Endothelial cell (in vitro differentiated cells): ENCODE results near the gene PLTP. TPM values are rescaled to one million over a fixed set of nuclear protein-coding genes. Genes with fewer than 3 reads are reported as not detected.
A peak's percentile ranks its signal among the peaks of the same experiment; 100 is the strongest.

Experiments used
- DNase-seq: peaks from one replicate; pipeline ENCODE4 v3.0.0; 2021; ENCODE audit warnings: low spot score
- H3K27ac Mint-ChIP-seq: one replicate; pipeline ENCODE4 v1.8.0; 2021; ENCODE audit warnings: mixed read lengths, inconsistent platforms; ENCODE audit not compliant: unreplicated experiment
- H3K27me3 Mint-ChIP-seq: one replicate; pipeline ENCODE4 v1.8.0; 2021; ENCODE audit warnings: mild to moderate bottlenecking, moderate library complexity, mixed read lengths, inconsistent platforms; ENCODE audit not compliant: unreplicated experiment
- H3K36me3 Mint-ChIP-seq: one replicate; pipeline ENCODE4 v1.8.0; 2021; ENCODE audit warnings: mild to moderate bottlenecking, low read depth, mixed read lengths, inconsistent platforms; ENCODE audit not compliant: unreplicated experiment
- H3K4me1 Mint-ChIP-seq: one replicate; pipeline ENCODE4 v1.8.0; 2021; ENCODE audit warnings: mild to moderate bottlenecking, mixed read lengths, inconsistent platforms; ENCODE audit not compliant: unreplicated experiment
- H3K4me3 Mint-ChIP-seq: one replicate; pipeline ENCODE4 v1.8.0; 2021; ENCODE audit warnings: mild to moderate bottlenecking, mixed read lengths, inconsistent platforms; ENCODE audit not compliant: unreplicated experiment
- H3K9me3 Mint-ChIP-seq: one replicate; pipeline ENCODE4 v1.8.0; 2021; ENCODE audit warnings: mixed read lengths, inconsistent platforms; ENCODE audit not compliant: unreplicated experiment
- total RNA-seq: library from RNA; stranded (reverse); fragmentation: NEBNext Ultra II Directional; extraction: Animal tissue kit (Norgen Biotek cat#: 25700); gene quantifications from one replicate; pipeline ENCODE4 v1.2.1, GENCODE V29; 2021; ENCODE audit not compliant: unreplicated experiment
- TF ChIP-seq, protein P1 (sequence below): fragments of 200-600 bp; sonication (generic); IDR thresholded peaks from one replicate; pipeline ENCODE4 v1.5.0; 2021; ENCODE audit warnings: antibody characterized with exemption; ENCODE audit not compliant: unreplicated experiment

PLTP gene
- total RNA-seq, 1 donor from 2014 or later, result 41.3 TPM

DNA sequence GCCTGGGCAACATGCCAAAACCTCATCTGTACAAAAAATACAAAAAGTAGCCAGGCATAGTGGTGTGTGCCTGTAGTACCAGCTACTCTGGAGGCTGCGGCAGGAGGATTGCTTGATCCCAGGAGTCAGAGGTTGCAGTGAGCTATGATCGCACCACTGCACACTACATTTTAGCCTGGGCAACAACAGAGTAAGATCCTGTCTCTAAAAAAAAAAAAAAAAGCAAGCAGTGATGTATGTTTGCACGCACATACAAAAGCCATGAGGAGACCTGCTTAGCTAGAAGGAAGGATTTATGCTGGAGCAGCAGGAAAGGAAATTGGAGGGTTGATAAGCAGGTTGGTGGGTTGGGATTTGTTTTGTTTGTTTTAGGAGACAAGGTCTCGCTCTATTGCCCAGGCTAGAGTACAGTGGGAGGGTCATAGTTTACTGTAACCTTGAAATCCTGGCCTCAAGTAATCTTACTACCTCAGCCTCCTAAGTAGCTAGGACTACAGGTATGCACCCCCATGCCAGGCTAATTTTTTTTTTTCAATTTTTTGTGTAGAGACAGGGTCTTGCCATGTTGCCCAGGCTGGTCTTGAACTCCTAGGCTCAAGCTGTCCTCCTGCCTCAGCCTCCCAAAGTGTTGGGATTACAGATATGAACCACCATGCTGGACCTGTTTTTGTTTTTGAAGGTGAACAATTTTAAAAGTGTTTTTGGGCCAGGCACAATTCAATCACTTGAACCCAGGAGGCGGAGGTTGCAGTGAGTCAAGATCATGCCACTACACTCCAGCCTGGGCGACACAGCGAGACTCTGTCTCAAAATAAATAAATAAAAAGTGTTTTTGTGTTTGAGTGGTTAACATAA is 50.5 kb downstream of the PLTP start:
- H3K27ac Mint-ChIP-seq, result no peak overlapping the region

DNA sequence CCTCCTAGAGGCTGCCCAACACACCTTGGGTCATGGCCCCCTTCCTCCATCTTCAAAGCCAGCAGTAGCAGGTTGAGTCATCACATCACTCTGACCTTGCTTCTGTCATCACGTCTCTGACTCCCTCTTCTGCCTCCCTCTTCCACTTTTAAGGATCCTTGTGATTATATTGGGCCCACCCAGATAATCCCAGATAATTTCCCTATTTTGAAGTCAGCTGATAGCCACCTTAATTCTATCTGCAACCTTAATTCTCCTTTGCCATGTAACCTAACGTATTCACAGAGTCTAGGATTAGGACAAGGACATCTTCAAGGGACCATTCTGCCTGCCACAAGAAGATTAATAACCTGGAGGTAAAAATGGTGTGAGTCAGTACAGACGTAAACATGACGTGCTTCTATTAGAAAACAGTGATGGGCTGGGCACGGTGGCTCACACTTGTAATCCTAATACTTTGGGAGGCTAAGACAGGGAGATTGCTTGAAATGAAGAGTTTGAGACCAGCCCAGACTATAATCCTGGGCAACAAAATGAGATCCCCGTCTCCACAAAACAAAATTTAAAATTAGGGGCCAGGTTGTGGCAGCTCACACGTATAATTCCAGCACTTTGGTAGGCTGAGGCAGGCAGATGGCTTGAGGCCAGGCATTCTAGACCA is 51.3 kb downstream of the PLTP start:
- H3K27me3 Mint-ChIP-seq, result peaks cover 4% of the 10 kb centered on the region
- no peaks in the 10 kb centered on the region for H3K9me3 Mint-ChIP-seq
- H3K4me3 Mint-ChIP-seq, result no peak overlapping the region
- H3K4me1 Mint-ChIP-seq, result peaks cover 18% of the 10 kb centered on the region
- H3K27ac Mint-ChIP-seq, result no peak overlapping the region
- no peak for DNase-seq
- peaks cover 7% of the 10 kb centered on the region for H3K36me3 Mint-ChIP-seq
- TF ChIP-seq, protein P1, sequence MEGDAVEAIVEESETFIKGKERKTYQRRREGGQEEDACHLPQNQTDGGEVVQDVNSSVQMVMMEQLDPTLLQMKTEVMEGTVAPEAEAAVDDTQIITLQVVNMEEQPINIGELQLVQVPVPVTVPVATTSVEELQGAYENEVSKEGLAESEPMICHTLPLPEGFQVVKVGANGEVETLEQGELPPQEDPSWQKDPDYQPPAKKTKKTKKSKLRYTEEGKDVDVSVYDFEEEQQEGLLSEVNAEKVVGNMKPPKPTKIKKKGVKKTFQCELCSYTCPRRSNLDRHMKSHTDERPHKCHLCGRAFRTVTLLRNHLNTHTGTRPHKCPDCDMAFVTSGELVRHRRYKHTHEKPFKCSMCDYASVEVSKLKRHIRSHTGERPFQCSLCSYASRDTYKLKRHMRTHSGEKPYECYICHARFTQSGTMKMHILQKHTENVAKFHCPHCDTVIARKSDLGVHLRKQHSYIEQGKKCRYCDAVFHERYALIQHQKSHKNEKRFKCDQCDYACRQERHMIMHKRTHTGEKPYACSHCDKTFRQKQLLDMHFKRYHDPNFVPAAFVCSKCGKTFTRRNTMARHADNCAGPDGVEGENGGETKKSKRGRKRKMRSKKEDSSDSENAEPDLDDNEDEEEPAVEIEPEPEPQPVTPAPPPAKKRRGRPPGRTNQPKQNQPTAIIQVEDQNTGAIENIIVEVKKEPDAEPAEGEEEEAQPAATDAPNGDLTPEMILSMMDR, result no peak

More for the DNA sequence above, 50.5 kb downstream of the PLTP start:
- DNase-seq, result no peak
- no peak overlapping the region for H3K4me3 Mint-ChIP-seq
- peaks cover 4% of the 10 kb centered on the region for H3K27me3 Mint-ChIP-seq
- H3K4me1 Mint-ChIP-seq, result peaks cover 12% of the 10 kb centered on the region
- TF ChIP-seq, protein P1, result no peak
- H3K9me3 Mint-ChIP-seq, result no peaks in the 10 kb centered on the region
- H3K36me3 Mint-ChIP-seq, result peaks cover 7% of the 10 kb centered on the region

DNA sequence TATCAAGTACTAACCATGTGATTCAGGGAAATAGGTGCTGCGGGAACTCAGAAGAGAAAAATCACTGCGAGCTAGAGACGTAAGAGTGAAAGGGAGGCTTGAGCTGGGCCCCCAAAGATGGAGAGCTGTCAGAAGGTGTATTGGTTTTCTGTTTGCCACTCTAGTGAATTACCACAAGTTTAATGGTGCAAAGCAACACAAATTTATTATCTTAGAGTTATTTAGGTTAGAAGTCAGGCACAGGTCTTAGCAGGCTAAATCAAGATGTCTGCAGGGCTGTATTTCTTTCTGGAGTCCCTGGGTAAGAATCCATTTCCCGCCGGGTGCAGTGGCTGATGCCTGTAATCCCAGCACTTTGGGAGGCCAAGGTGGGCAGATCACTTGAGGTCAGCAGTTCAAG is 52.0 kb downstream of the PLTP start:
- no peaks in the 10 kb centered on the region for H3K9me3 Mint-ChIP-seq
- H3K36me3 Mint-ChIP-seq, result peaks cover 7% of the 10 kb centered on the region
- peaks cover 4% of the 10 kb centered on the region for H3K27me3 Mint-ChIP-seq
- no peak overlapping the region for H3K27ac Mint-ChIP-seq
- DNase-seq, result no peak
- H3K4me1 Mint-ChIP-seq, result peaks cover 18% of the 10 kb centered on the region
- TF ChIP-seq, protein P1, result no peak
- no peak overlapping the region for H3K4me3 Mint-ChIP-seq

DNA sequence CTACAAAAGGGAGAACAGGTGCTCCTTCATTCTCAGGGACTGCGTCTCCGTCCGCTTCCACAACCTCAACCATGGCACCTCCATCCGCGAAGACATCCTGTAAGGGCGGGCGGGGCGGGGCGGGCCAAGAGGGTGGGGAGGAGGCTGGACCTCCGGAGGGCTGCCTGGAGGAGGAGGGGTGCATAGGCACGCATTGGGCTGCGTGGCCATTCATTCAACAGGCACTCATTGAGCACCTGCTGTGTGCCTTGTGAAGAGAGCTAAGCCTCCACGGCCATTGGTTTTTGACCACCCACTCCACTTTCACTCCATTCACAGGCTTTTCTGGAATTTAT is 54.1 kb downstream of the PLTP start:
- H3K4me1 Mint-ChIP-seq, result peaks cover 18% of the 10 kb centered on the region

More for the DNA sequence above, 54.1 kb downstream of the PLTP start:
- Mint-ChIP-seq H3K27ac (peak overlapping the region; percentile 95), H3K4me3 (peak overlapping the region; percentile 95), H3K36me3 (peaks cover 4% of the 10 kb centered on the region), H3K27me3 (peaks cover 4% of the 10 kb centered on the region), H3K9me3 (no peaks in the 10 kb centered on the region)
- DNase-seq, result no peak
- TF ChIP-seq, protein P1, result no peak
